WTC11 (cell line): ENCODE results near the gene SETD1A. TPM values are rescaled to one million over a fixed set of nuclear protein-coding genes. Genes with fewer than 3 reads are reported as not detected.

Experiments
- ATAC-seq: fragments of 200-7000 bp; cut with Tn5 transposase; 2 replicates; pipeline ENCODE4 v1.10.0; 2021; ENCODE audit warnings: mild to moderate bottlenecking, moderate library complexity
- CTCF ChIA-PET: fragments of 300-600 bp; sonication (Branson Sonifier 250); formaldehyde crosslinking; loops from one replicate; lab custom pipeline; 2021; ENCODE audit warnings: antibody characterized with exemption; lab: Charles Lee
- POLR2A ChIA-PET: fragments of 350-600 bp; sonication (Branson Sonifier 250); formaldehyde crosslinking; loops from one replicate; lab custom pipeline; 2021; ENCODE audit warnings: antibody characterized with exemption; lab: Charles Lee
- DNase-seq: peaks from one replicate; pipeline ENCODE4 v3.0.0; 2021; ENCODE audit warnings: low spot score
- H3K27ac Mint-ChIP-seq: 2 replicates; pipeline ENCODE4 v1.8.0; 2021; ENCODE audit warnings: mixed read lengths
- H3K27me3 Mint-ChIP-seq: 2 replicates; pipeline ENCODE4 v1.8.0; 2021; ENCODE audit warnings: low read depth, mild to moderate bottlenecking, moderate library complexity, mixed read lengths
- H3K36me3 Mint-ChIP-seq: 2 replicates; pipeline ENCODE4 v1.8.0; 2021; ENCODE audit warnings: mixed read lengths
- H3K4me1 Mint-ChIP-seq: 2 replicates; pipeline ENCODE4 v1.8.0; 2022; ENCODE audit warnings: mixed read lengths
- H3K4me3 Mint-ChIP-seq: 2 replicates; pipeline ENCODE4 v1.8.0; 2021; ENCODE audit warnings: mild to moderate bottlenecking, moderate library complexity, mixed read lengths
- H3K9me3 Mint-ChIP-seq: 2 replicates; pipeline ENCODE4 v1.8.0; 2021; ENCODE audit warnings: mixed read lengths
- CBFB ChIP-seq: sonication (generic); formaldehyde crosslinking; IDR thresholded peaks from 2 replicates; pipeline ENCODE4 v1.8.1; 2022; ENCODE audit warnings: mild to moderate bottlenecking, low read depth, missing genetic modification reagents
- ELF4 ChIP-seq: sonication (generic); formaldehyde crosslinking; IDR thresholded peaks from 2 replicates; pipeline ENCODE4 v1.8.1; 2022; ENCODE audit warnings: low read depth, mild to moderate bottlenecking, moderate library complexity, missing genetic modification reagents
- FOXP1 ChIP-seq: sonication (generic); formaldehyde crosslinking; IDR thresholded peaks from 2 replicates; pipeline ENCODE4 v1.8.0; 2022; ENCODE audit warnings: missing genetic modification reagents, mild to moderate bottlenecking, moderate library complexity, borderline replicate concordance
- GTF2I ChIP-seq: fragments of 250-450 bp; sonication (Bioruptor Pico); conservative IDR thresholded peaks from 2 replicates; pipeline ENCODE4 v1.4.0; 2021; ENCODE audit warnings: mild to moderate bottlenecking
- NFYB ChIP-seq: sonication (generic); formaldehyde crosslinking; conservative IDR thresholded peaks from 2 replicates; pipeline ENCODE4 v1.8.0; 2022; ENCODE audit warnings: low read depth, missing genetic modification reagents
- NR2C2 ChIP-seq: sonication (generic); formaldehyde crosslinking; IDR thresholded peaks from 2 replicates; pipeline ENCODE4 v1.8.0; 2022; ENCODE audit warnings: mild to moderate bottlenecking, missing genetic modification reagents
- total RNA-seq: library from RNA; stranded (reverse); gene quantifications from 3 replicates; pipeline ENCODE4 v1.2.3, GENCODE V29; 2021
- TF ChIP-seq, protein P1 (sequence below): sonication (generic); formaldehyde crosslinking; IDR thresholded peaks from 2 replicates; pipeline ENCODE4 v1.8.1; 2023; ENCODE audit warnings: mild to moderate bottlenecking, missing genetic modification reagents
- TF ChIP-seq, protein P2 (sequence below): sonication (generic); formaldehyde crosslinking; conservative IDR thresholded peaks from 2 replicates; pipeline ENCODE4 v1.8.1; 2022; ENCODE audit warnings: mild to moderate bottlenecking, missing genetic modification reagents
- TF ChIP-seq, protein P3 (sequence below): fragments of 250-450 bp; sonication (Bioruptor Pico); IDR thresholded peaks from 2 replicates; pipeline ENCODE4 v1.9.0; 2021; ENCODE audit warnings: mild to moderate bottlenecking, borderline replicate concordance
- TF ChIP-seq, protein P4 (sequence below): sonication (generic); formaldehyde crosslinking; IDR thresholded peaks from 2 replicates; pipeline ENCODE4 v1.8.1; 2023; ENCODE audit warnings: mild to moderate bottlenecking, missing genetic modification reagents

Gene SETD1A
- total RNA-seq, 1 experiment from 2014 or later: 31.1 TPM

DNA sequence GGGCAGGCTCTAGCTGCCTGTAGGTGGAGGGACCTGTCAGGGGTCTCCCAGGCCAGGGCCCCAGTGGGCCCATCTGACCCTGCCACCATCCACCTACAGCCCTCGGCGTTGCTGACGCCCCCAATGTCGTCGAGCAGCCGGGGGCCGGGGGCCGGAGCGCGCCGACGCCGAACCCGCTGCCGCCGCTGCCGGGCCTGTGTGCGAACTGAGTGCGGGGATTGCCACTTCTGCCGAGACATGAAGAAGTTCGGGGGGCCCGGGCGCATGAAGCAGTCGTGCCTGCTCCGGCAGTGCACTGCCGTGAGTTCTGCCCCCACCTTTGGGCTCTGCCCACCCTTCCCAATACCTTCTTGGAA is 31.9 kb upstream of the SETD1A start:
- H3K4me1 Mint-ChIP-seq: peaks cover 20% of the 10 kb centered on the region
- H3K27me3 Mint-ChIP-seq: no peaks in the 10 kb centered on the region; the same call in 1 of the 2 replicates
- no peak for DNase-seq
- no peak for ATAC-seq
- H3K4me3 Mint-ChIP-seq: peak overlapping the region; percentile 45; the same call in 1 of the 2 replicates
- POLR2A ChIA-PET: interaction anchor here (1.0 kb wide), 2 partner anchors 22 to 29 kb away, joined by 3 read pairs; partner anchors contain the start of gene CTF1
- H3K36me3 Mint-ChIP-seq: peaks cover 13% of the 10 kb centered on the region
- TF ChIP-seq CBFB (CRISPR knock-in tag) (no peak), FOXP1 (no peak), NR2C2 (CRISPR knock-in tag) (no peak)
- no peaks in the 10 kb centered on the region for H3K9me3 Mint-ChIP-seq
- CTCF ChIA-PET: interaction anchor here (6.5 kb wide), 1 partner anchor 16 kb away, joined by 79 read pairs; no protein-coding TSS in a partner anchor
- no peak overlapping the region for H3K27ac Mint-ChIP-seq

DNA sequence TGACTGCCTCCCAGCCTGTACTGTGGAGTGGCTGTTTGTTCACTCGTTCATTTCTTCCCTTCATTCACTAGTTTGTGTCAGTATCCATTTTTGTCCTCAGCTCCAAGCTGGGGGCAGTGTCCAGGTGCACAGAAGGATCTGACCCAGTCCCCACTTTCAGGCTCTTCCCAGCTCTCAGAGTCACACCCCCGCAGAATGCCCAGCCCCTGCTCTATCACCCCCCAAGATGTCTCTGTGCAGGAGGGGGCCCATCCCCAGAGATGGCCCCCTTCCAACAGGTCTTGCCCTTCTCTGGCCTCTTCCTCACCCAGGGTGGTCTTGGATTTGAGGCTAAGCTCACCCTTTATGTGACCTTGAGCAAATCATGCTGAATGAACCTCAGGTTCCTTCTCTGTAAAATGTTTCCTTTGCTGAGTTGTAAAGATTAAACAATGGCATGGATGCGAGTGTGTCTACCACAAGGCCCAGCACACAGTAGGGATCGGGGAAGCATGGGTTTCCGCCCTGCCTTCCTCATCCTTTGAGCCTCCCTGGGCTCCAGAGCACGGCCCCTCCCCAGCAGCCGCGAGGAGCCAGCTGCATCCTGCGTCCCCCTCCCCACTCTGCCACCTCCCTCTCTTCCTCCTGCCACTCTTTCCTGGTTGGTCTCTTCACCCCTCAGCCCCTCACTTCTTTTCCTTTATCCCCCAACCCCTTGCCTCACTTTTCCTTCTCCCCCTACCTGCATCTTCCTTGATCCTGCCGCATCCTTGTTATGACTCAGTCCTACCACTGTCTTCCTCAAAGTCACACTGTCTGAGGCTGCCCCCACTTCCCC is 31.4 kb upstream of the SETD1A start:
- ChIA-PET POLR2A (interaction anchor here (1.0 kb wide), 1 partner anchor 22 kb away, joined by 3 read pairs; no protein-coding TSS in a partner anchor), CTCF (interaction anchor here (1.3 to 6.5 kb wide), 2 partner anchors 15 to 21 kb away, joined by 3 to 79 read pairs; no protein-coding TSS in a partner anchor)
- Mint-ChIP-seq H3K4me3 (peak overlapping the region; percentile 45), H3K4me1 (peaks cover 20% of the 10 kb centered on the region)
- TF ChIP-seq, protein P1, sequence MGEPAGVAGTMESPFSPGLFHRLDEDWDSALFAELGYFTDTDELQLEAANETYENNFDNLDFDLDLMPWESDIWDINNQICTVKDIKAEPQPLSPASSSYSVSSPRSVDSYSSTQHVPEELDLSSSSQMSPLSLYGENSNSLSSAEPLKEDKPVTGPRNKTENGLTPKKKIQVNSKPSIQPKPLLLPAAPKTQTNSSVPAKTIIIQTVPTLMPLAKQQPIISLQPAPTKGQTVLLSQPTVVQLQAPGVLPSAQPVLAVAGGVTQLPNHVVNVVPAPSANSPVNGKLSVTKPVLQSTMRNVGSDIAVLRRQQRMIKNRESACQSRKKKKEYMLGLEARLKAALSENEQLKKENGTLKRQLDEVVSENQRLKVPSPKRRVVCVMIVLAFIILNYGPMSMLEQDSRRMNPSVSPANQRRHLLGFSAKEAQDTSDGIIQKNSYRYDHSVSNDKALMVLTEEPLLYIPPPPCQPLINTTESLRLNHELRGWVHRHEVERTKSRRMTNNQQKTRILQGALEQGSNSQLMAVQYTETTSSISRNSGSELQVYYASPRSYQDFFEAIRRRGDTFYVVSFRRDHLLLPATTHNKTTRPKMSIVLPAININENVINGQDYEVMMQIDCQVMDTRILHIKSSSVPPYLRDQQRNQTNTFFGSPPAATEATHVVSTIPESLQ: no peak
- TF ChIP-seq, all 79 proteins: peak for 0
- no peaks in the 10 kb centered on the region for H3K9me3 Mint-ChIP-seq
- H3K27ac Mint-ChIP-seq: peak overlapping the region; percentile 82; the same call in 1 of the 2 replicates
- ATAC-seq (no peak), DNase-seq (no peak)
- H3K27me3 Mint-ChIP-seq: no peaks in the 10 kb centered on the region; the same call in 1 of the 2 replicates
- peaks cover 19% of the 10 kb centered on the region for H3K36me3 Mint-ChIP-seq

DNA sequence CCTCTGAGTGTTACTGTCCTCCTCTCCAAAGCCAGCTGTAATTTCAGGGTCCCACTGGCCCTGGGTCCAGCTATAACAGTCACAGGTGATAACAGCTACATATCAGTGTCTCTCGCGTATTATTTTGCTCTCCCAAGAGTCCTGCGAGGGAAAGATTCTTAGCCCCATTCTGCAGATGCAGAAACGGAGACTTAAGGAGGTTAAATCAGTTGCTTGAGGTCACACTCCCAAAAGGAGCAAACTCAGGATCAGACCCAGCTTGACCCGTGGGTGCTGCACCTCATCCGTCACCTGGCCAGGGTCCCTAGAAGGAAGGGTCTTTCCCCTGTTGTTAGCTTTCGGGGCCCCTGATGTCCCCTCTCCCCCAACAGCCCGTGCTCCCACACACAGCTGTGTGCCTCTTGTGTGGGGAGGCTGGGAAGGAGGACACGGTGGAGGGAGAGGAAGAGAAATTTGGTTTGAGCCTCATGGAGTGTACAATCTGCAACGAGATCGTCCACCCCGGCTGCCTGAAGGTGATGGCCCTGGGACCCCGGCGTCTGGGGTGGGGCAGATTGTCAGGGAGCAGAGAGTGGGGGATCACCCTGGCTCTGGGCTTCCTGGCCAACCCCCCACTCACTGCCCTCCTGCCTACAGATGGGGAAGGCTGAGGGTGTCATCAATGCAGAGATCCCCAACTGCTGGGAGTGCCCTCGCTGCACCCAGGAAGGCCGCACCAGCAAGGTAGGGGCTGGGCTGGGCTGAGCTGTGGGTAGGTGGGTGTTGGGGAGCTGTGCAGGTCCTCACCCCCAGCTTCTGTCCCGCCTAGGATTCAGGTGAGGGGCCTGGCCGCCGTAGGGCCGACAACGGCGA is 30.4 kb upstream of the SETD1A start:
- H3K27ac Mint-ChIP-seq: peak overlapping the region; percentile 82; the same call in 1 of the 2 replicates
- H3K27me3 Mint-ChIP-seq: no peaks in the 10 kb centered on the region; the same call in 1 of the 2 replicates
- H3K4me3 Mint-ChIP-seq: 0 out of 2 replicates have a peak overlapping the region, but pooled peaks have one; percentile 6
- CTCF ChIA-PET: interaction anchor here (1.0 to 6.5 kb wide), 6 partner anchors 14 to 166 kb away, joined by 3 to 79 read pairs (median 6); no protein-coding TSS in a partner anchor
- POLR2A ChIA-PET: interaction anchor here (1.0 kb wide), 1 partner anchor 252 kb away, joined by 3 read pairs; the partner anchor contains the start of gene FUS
- ATAC-seq: no peak
- peaks cover 24% of the 10 kb centered on the region for H3K36me3 Mint-ChIP-seq
- TF ChIP-seq, protein P2, sequence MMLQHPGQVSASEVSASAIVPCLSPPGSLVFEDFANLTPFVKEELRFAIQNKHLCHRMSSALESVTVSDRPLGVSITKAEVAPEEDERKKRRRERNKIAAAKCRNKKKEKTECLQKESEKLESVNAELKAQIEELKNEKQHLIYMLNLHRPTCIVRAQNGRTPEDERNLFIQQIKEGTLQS: peak; percentile 29; the same call in 1 of the 2 replicates
- TF ChIP-seq NFYB (CRISPR knock-in tag): no peak
- H3K9me3 Mint-ChIP-seq: no peaks in the 10 kb centered on the region
- DNase-seq: no peak
- H3K4me1 Mint-ChIP-seq: peaks cover 20% of the 10 kb centered on the region

DNA sequence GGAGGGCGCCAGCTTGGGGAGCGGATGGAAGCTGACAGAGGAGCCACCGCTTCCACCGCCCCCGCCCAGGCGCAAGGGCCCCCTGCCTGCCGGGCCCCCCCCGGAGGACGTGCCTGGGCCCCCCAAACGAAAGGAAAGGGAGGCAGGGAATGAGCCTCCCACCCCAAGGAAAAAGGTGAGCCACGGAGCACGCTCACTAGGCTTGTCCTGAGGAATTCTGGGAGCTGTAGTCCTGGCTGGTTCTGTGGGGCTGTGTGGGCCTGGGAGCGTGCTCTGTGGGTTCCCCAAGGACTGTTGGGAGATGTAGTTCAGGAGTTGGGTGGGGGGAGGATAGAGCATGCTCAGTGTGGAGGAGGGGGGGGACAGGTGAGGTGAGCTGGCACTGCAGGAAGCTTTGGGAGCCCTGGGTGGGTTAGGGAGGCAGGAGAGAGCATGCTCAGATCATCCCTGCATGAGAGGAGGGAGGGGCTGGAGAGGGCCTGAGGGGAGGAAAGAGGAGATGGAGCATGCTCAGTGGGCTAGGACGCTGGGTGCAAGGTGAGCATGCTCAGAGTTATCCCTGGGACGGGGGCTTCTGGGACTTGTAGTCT is 29.7 kb upstream of the SETD1A start:
- ChIA-PET CTCF (interaction anchor here (1.0 to 6.5 kb wide), 5 partner anchors 13 to 165 kb away, joined by 3 to 79 read pairs (median 7); no protein-coding TSS in a partner anchor), POLR2A (interaction anchor here (0.6 to 1.0 kb wide), 2 partner anchors 14 to 252 kb away, joined by 3 to 4 read pairs; partner anchors contain the start of gene FUS)
- H3K27ac Mint-ChIP-seq: no peak overlapping the region
- TF ChIP-seq, protein P3, sequence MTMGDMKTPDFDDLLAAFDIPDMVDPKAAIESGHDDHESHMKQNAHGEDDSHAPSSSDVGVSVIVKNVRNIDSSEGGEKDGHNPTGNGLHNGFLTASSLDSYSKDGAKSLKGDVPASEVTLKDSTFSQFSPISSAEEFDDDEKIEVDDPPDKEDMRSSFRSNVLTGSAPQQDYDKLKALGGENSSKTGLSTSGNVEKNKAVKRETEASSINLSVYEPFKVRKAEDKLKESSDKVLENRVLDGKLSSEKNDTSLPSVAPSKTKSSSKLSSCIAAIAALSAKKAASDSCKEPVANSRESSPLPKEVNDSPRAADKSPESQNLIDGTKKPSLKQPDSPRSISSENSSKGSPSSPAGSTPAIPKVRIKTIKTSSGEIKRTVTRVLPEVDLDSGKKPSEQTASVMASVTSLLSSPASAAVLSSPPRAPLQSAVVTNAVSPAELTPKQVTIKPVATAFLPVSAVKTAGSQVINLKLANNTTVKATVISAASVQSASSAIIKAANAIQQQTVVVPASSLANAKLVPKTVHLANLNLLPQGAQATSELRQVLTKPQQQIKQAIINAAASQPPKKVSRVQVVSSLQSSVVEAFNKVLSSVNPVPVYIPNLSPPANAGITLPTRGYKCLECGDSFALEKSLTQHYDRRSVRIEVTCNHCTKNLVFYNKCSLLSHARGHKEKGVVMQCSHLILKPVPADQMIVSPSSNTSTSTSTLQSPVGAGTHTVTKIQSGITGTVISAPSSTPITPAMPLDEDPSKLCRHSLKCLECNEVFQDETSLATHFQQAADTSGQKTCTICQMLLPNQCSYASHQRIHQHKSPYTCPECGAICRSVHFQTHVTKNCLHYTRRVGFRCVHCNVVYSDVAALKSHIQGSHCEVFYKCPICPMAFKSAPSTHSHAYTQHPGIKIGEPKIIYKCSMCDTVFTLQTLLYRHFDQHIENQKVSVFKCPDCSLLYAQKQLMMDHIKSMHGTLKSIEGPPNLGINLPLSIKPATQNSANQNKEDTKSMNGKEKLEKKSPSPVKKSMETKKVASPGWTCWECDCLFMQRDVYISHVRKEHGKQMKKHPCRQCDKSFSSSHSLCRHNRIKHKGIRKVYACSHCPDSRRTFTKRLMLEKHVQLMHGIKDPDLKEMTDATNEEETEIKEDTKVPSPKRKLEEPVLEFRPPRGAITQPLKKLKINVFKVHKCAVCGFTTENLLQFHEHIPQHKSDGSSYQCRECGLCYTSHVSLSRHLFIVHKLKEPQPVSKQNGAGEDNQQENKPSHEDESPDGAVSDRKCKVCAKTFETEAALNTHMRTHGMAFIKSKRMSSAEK (CRISPR knock-in tag): no peak
- TF ChIP-seq ELF4 (CRISPR knock-in tag): no peak
- no peak for TF ChIP-seq GTF2I (CRISPR knock-in tag)
- TF ChIP-seq, protein P4, sequence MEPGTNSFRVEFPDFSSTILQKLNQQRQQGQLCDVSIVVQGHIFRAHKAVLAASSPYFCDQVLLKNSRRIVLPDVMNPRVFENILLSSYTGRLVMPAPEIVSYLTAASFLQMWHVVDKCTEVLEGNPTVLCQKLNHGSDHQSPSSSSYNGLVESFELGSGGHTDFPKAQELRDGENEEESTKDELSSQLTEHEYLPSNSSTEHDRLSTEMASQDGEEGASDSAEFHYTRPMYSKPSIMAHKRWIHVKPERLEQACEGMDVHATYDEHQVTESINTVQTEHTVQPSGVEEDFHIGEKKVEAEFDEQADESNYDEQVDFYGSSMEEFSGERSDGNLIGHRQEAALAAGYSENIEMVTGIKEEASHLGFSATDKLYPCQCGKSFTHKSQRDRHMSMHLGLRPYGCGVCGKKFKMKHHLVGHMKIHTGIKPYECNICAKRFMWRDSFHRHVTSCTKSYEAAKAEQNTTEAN (CRISPR knock-in tag): no peak
- ATAC-seq: peak; percentile 73
- no peaks in the 10 kb centered on the region for H3K9me3 Mint-ChIP-seq
- H3K27me3 Mint-ChIP-seq: no peaks in the 10 kb centered on the region
- H3K36me3 Mint-ChIP-seq: peaks cover 29% of the 10 kb centered on the region
- DNase-seq: peak; percentile 85
- peak overlapping the region; percentile 12; the same call in 1 of the 2 replicates for H3K4me3 Mint-ChIP-seq
- H3K4me1 Mint-ChIP-seq: peaks cover 20% of the 10 kb centered on the region
